GM21723 (cell line): ENCODE results near the gene ATP2A2.

ENCODE experiments used
- ATAC-seq: cut with Tn5 transposase; IDR thresholded peaks from one replicate; pipeline ENCODE4 v1.9.1; 2021; ENCODE audit warnings: mild to moderate bottlenecking, moderate library complexity; ENCODE audit not compliant: unreplicated experiment

ATP2A2 gene

DNA sequence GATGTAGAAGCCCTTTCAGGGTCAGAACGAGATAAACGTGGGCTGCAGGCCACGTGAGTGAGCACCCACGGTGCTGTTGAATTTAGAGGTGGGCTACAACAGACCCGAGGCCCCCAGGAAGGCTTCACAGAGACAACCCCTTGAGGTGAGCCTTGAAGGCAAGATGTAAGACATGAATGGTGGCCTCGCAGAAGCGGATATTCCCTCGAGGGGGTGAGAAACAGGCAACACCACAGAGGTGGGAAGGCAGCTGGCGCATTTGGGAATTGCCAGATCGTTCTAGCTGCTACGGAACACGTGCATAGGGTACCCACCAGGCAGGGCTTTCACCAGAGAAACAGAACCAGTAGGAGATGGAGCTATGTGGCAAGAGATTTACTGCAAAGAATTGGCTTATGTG, 22.6 kb upstream of the ATP2A2 start:
- ATAC-seq: no peak

GRCh38 chr12:110262442-110263388, 18.3 kb upstream of the ATP2A2 start:
- no peak for ATAC-seq

- ATAC-seq: no peak
Observed at GRCh38 chr12:110266381-110266960, 14.6 kb upstream of the ATP2A2 start.

DNA sequence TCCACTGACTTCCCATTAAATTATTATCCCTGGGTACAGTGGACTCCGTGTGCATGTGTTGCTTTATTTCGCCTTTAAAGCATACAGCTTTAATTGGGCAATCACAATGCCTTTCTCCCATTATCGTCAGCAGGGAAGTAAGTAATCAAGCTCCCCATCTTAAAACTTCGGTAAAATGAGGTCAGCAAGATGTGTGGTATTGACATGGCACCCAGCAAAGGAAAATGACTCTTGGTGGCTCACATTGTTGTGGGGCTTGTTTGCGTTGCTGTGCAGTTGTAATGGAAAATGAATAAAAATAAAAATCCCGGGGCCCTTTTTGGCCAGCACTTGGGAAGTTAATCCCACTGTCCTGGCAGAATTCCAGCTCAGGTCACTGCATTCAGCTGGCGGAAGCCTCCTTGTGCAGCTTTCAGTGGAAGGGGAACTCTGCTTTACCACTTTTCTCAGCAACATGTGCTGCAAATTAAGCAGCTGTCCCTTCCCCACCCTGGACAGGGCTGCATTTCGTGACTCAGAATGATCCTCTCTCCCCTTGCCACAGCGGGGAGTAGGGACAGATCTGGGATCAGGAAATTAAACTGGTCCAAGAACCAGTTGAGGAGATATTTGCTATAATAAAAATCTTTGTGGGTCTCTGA, 13.9 kb upstream of the ATP2A2 start:
- ATAC-seq: no peak

DNA sequence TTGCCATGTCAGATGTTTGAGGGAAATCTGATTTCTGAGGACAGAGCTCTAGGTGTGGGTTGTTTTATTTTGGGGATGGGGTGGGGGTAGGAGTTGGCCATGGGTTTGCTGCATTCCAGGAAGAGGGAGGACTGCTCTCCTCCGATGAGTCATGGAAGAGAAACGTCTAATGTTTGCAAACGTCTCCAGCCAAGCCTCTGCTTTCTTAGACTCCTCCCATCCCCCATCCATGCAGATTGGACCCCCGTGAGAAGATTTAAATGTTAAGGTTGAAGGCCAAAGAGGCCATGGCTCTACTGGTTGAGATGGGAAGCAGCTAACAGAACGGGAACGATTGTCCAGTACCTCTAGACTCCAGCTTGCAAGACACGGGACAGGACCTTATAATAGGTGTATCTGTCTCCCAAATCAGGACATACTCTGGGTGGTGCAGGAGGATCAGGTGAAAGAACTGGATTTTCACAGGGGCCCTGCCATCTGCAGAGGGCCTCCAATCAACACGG, 11.4 kb upstream of the ATP2A2 start:
- ATAC-seq: no peak

DNA sequence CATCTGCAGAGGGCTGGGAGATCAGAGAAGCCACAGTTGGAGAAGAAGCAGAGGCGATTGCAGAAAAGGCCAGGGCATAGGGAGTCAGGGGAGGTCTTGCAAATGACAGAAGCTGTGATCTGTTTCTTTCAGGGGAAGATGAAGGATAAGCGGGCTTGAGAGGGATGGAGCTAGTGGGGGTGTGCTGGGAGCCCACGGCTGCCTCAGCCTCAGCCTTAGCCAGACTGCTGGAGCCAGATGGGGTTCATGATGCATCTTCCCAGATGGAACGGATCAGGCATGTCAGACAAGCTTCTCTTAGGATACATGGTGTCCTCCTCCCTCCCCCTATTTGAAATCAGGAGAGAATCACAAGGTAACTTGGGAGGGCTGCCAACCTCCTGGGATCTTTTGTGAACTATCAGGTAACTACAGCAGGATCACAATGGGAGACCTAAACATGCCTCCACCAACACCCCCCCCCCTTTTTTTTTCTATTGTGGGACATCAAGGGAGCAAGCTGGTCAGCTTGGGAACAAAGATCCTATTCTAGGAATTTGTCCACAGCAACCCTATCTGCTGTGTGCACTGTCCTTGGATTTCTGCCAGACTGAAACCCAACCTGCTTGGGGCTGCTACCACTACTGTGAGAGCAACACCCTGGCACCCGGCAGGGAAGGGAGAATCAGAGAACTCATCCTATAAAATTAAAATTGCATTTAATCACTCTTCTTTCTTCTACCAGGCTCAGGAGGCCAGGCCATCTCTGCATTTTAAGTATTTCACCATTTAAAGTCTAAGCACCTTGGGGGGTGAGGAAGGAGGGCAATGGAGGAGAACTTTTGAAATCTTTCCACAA, 10.7 kb upstream of the ATP2A2 start:
- no peak for ATAC-seq

- no peak for ATAC-seq
Observed at GRCh38 chr12:110271015-110271414, 10.0 kb upstream of the ATP2A2 start.

GRCh38 chr12:110277530-110278254, 3.4 kb upstream of the ATP2A2 start:
- ATAC-seq: no peak

DNA sequence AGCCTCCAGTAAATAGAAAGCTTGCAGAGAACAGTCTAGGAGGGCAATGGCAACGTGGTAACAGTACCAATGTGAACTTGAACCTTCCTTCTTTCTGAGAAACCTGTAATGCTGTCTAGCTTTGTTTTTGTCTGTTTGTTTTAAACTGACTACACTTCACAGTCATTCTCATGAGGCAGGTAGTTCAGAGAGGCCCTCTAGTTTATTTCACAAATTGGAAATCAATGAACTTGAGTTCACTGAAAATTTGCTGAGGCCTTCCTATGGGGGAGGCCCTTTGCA, 2.9 kb upstream of the ATP2A2 start:
- ATAC-seq: no peak

- ATAC-seq: no peak
Observed at GRCh38 chr12:110279566-110280375, 1.3 kb upstream of the ATP2A2 start.

DNA sequence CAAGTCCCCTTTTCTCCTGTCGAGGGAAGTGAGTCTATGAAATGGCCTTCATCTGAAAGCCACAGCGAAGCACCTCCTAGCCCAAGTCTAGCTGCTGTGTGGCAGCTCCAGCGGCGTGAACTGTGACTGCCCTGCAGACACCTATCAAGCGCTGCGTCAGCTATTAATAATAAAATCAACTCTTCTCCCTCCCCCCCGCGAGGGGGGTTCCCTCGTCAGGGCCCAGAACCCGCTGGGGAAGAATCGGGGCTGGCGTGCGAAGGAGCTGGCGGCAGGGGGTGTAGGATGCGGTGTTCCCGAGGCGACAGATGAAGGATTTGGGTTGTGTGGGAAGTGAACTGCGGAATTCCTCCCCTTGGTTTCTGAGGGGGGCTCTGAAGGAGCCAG, 662 bp upstream of the ATP2A2 start:
- ATAC-seq: peak; percentile 15

- peak; percentile 37 for ATAC-seq
Observed at GRCh38 chr12:110281549-110282299, 677 bp downstream of the ATP2A2 start.

- peak; percentile 12 for ATAC-seq
Observed at GRCh38 chr12:110282300-110282860, 1.3 kb downstream of the ATP2A2 start.

- no peak for ATAC-seq
Observed at GRCh38 chr12:110282956-110283817, 2.1 kb downstream of the ATP2A2 start.

DNA sequence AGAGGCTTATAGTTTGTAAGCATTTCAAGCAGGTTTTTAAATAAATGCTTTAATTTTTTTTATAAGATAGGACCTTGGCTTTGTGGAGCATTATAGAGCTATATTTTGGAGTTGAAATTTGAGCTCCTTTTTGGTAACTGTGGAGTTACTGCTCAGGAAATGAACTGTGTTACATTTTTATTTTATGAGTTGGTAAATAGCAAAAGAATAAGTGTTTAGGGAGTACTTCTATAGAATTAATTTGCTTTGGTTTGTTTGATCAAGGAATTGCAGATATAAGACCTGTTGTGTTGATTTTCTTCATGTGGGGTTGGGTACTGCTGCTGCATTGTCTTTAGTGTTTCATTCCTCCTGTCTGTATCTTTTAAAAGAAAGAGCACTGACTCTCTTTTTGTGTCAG, 3.5 kb downstream of the ATP2A2 start:
- no peak for ATAC-seq

- ATAC-seq: no peak
Observed at GRCh38 chr12:110286623-110287022, 5.6 kb downstream of the ATP2A2 start.

DNA sequence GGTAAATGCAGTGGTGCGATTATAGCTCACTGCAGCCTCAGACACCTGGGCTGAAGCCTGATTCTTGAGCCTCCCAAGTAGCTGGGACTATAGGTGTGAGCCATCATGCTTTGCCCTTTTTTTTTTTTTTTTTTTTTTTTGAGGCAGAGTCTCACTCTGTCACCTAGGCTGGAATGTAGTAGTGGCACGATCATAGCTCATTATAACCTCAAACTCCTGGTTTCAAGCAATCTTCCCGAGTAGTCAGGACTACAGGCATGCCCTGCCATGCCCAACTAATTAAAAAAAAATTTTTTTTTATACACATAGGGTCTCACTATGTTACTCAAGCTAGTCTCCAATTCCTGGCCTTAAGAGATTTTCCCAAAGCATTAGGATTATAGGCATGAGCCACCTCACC, 6.9 kb downstream of the ATP2A2 start:
- ATAC-seq: no peak
